Endothelial cell of umbilical vein (primary cell): ENCODE data around the gene OR4E2.

Source experiments
- CTCF ChIP-seq, 2 donors: IDR thresholded peaks; 1 replicate in 1 of 2; 2 replicates in 1 of 2; pipeline ENCODE4 v1.5.1; 2011; ENCODE audit warnings: low read length in 2 of 2, mild to moderate bottlenecking in 2 of 2, moderate library complexity in 2 of 2, control low read depth in 1 of 2, inconsistent platforms in 1 of 2, low read depth in 1 of 2; ENCODE audit not compliant: insufficient read depth in 1 of 2; ENCODE audit errors: extremely low read depth in 1 of 2
- FOS ChIP-seq: IDR thresholded peaks from 2 replicates; pipeline ENCODE4 v1.6.1; 2011; ENCODE audit warnings: mild to moderate bottlenecking, low read length, moderate library complexity, borderline replicate concordance; ENCODE audit not compliant: insufficient read depth
- GATA2 ChIP-seq: IDR thresholded peaks from 2 replicates; pipeline ENCODE4 v1.7.0; 2011; ENCODE audit warnings: low read depth, mild to moderate bottlenecking, moderate library complexity, mixed read lengths, low read length; ENCODE audit not compliant: insufficient read length, insufficient read depth
- JUN ChIP-seq: IDR thresholded peaks from 2 replicates; pipeline ENCODE4 v1.6.1; 2011; ENCODE audit warnings: borderline replicate concordance, low read depth; ENCODE audit not compliant: insufficient read length, insufficient read depth
- POLR2A ChIP-seq: IDR thresholded peaks from 2 replicates; pipeline ENCODE4 v1.6.1; 2012; ENCODE audit warnings: low read depth, mild to moderate bottlenecking, control low read depth, low read length

GRCh38 chr14:21652209-21652808 lies 1.3 kb upstream of the OR4E2 start:
- TF ChIP-seq CTCF (IDR thresholded peaks at IDR 0.05; ENCODE audit: extremely low read depth in 1 of 2, insufficient read depth in 1 of 2, low read depth in 1 of 2, low read length in 2 of 2) (no peak), POLR2A (no peak), FOS (no peak), JUN (no peak), GATA2 (no peak)
